ENCODE data around the gene TOMM22. TPM values are rescaled to one million over a fixed set of nuclear protein-coding genes. Genes with fewer than 3 reads are reported as not detected.
A peak's percentile ranks its signal among the peaks of the same experiment; 100 is the strongest.
"Not testable (repeated sequence)": the region's sequence is repeated elsewhere in the genome, so short reads cannot be mapped to it uniquely, and the experiment has no call there.

The TOMM22 gene
- total RNA-seq (10 to 100 TPM; 21.2 to 35.8 (median 30.9) TPM), polyA plus RNA-seq (10 to 100 TPM; 11.6 to 18.6 TPM)

DNA sequence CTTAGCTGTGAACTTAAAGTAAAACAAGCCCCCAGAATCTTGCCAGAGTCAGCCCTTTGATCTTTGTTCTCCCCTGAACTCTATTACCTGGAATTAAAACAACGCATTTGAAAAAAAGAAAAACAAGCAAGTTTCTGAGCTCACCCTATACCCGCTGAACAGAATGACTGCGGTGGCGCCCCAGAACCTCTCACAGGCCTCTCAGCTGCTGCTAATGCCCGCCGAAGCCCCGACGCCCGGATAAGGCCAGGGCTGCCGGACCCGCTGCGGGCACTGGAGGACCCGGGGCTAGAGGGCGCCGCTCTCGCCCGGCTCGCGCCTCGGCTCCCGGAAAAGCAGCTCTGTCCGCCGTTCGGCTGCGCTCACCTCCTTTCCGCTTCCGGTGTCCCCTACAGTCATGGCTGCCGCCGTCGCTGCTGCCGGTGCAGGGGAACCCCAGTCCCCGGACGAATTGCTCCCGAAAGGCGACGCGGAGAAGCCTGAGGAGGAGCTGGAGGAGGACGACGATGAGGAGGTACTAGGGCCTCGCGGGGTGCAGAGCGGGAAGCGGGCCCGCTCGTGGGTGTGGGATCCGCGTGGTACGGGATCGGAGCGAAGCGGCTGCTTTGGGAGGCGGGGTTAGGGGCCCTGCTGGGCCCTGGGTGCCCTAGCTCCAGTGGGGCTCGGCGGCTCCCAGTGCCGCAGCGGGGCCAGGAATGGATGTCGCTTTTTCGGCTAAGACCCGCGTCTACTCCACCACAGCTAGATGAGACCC lies at the start of gene TOMM22:
Gene TOMM22, plus strand, starts transcription at position 376 of the 754 bp plus-strand sequence. Its CDS starts 22 bp downstream, at position 398.
- Histone ChIP-seq H3K4me3 (peak within 1 kb of the TSS; percentile 88 to 98 (median 94)), H3K36me3 (peaks cover 0 to 18% (median 0%) of the 10 kb centered on the region in 3 donors), H3K9me3 (no peaks in the 10 kb centered on the region), H3K4me1 (peaks cover 0 to 8% (median 4%) of the 10 kb centered on the region in 3 donors), H3K27me3 (no peaks in the 10 kb centered on the region), H3K27ac (peak within 1 kb of the TSS; percentile 43 to 62 (median 58))
- DNase-seq (peak; percentile 83 to 97 (median 88)), FAIRE-seq (no peak), ATAC-seq (peak; percentile 99 to 100 (median 100))
- WGBS, 2 donors, result 1% methylated on average over 60 of the region's 60 CpGs
- intact Hi-C loops (cut with DNase I), result no loop called here
- TF ChIP-seq, protein P1, sequence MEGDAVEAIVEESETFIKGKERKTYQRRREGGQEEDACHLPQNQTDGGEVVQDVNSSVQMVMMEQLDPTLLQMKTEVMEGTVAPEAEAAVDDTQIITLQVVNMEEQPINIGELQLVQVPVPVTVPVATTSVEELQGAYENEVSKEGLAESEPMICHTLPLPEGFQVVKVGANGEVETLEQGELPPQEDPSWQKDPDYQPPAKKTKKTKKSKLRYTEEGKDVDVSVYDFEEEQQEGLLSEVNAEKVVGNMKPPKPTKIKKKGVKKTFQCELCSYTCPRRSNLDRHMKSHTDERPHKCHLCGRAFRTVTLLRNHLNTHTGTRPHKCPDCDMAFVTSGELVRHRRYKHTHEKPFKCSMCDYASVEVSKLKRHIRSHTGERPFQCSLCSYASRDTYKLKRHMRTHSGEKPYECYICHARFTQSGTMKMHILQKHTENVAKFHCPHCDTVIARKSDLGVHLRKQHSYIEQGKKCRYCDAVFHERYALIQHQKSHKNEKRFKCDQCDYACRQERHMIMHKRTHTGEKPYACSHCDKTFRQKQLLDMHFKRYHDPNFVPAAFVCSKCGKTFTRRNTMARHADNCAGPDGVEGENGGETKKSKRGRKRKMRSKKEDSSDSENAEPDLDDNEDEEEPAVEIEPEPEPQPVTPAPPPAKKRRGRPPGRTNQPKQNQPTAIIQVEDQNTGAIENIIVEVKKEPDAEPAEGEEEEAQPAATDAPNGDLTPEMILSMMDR (IDR thresholded peaks at IDR 0.05), result peak in 1 of 4 donors; percentile 25

DNA sequence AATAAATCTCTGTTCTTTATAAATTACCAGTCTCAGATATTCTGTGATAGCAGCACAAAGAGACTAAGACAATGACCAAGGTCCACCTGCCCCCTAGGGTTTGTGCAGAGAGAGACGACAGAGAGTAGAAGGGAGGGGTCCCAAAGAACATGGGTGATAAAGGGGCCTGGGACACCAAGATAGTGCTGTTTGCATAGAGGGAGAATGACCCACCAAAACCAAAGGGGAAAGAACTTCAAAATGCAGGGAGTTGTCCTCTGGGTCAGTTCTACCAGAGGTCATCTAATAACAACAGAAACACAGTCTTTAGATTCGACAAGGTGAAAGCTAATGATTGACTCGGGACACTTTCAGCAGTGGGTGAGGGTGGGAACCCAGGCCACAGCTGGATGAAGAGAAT lies 49.2 kb upstream of the TOMM22 start:
- Histone ChIP-seq H3K36me3 (no peaks in the 10 kb centered on the region), H3K4me3 (no peak overlapping the region), H3K27me3 (no peaks in the 10 kb centered on the region), H3K27ac (no peak overlapping the region), H3K4me1 (no peaks in the 10 kb centered on the region), H3K9me3 (no peaks in the 10 kb centered on the region)
- FAIRE-seq, result no peak
- DNase-seq, result no peak
- TF ChIP-seq, protein P1 (IDR thresholded peaks at IDR 0.05), result no peak
- 45 to 54% methylated on average over 3 of the region's 3 CpGs for WGBS, 2 donors
- intact Hi-C loops (cut with DNase I), result no loop called here
- no peak for ATAC-seq

DNA sequence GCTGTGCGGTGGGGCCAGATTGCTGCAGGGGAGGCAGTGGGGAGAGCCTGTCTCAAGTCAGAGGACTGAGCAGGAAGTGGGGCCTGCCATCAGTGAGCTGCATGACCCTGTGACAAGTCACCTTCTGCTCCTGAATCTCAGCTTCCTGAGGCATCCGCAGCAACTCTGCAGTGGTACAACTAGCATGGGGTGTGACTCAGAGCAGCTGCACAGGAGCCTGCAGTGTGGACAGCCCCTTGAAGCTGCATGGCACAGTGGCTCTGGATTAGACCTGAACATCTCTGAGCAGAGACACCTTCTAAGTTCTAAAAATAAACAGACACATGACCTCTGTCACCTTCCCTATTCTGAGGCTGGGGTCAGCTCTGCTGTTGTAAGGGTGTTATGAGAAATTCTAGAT lies 43.5 kb upstream of the TOMM22 start:
- FAIRE-seq, result no peak

DNA sequence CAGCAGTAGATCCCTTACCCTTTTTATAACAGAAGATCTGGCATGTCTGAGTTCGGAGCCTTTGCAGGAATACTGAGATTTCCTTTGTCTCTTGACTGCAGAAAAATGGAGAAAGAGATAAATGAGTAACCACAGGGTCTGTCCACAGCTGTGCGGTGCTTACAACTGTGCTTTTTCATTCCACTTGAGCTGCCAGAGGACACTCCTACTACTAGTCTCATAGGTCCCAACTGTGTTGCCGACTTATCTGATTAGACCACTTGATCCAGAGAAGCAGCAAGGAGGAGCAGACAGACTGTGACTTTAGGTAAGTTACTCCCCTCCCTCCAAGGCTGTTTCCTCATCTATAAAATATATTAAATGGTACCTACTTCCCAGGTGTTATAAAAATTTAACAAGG lies 43.0 kb upstream of the TOMM22 start:
- Histone ChIP-seq H3K27me3 (no peaks in the 10 kb centered on the region), H3K36me3 (no peaks in the 10 kb centered on the region), H3K4me1 (no peaks in the 10 kb centered on the region), H3K27ac (no peak overlapping the region), H3K4me3 (no peak overlapping the region), H3K9me3 (no peaks in the 10 kb centered on the region)
- 47 to 66% methylated on average over 3 of the region's 3 CpGs for WGBS, 2 donors
- ATAC-seq (no peak), DNase-seq (no peak), FAIRE-seq (no peak)
- TF ChIP-seq, protein P1 (IDR thresholded peaks at IDR 0.05), result no peak
- intact Hi-C loops (cut with DNase I), result no loop called here

More for the DNA sequence above, 43.5 kb upstream of the TOMM22 start:
- no peaks in the 10 kb centered on the region for H3K27me3 ChIP-seq
- no peak overlapping the region for H3K4me3 ChIP-seq
- intact Hi-C loops (cut with DNase I), result no loop called here
- H3K9me3 ChIP-seq, result no peaks in the 10 kb centered on the region
- DNase-seq (no peak), ATAC-seq (no peak)
- TF ChIP-seq, protein P1 (IDR thresholded peaks at IDR 0.05), result no peak
- H3K27ac ChIP-seq, result no peak overlapping the region
- no peaks in the 10 kb centered on the region for H3K4me1 ChIP-seq
- 90 to 94% methylated on average over 2 of the region's 2 CpGs for WGBS, 2 donors
- no peaks in the 10 kb centered on the region for H3K36me3 ChIP-seq

DNA sequence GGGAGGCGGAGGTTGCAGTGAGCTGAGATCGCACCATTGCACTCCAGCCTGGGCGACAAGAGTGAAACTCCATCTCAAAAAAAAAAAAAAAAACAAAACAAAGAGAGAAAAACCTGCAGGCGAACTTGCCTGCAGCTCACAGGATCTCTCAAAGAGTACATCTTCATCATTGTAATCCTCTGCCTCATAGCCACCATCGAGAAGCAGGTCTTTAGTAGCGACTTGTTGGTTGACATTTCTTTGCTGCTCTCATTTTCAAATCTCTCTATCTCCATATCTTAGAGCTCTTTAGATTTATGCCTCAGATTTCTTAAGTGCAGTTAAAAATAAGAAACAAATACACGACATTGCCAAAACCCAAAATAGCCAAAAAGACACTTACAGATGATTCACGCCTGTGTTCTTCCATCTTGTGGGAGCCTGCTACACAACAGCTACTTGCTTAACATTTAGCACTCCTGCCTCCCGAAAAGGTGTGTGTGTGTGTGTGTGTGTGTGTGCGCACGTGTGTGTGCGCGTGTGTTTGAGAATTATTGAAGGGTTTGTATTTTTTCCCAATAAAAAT lies 40.2 kb upstream of the TOMM22 start:
- ATAC-seq, result no peak
- intact Hi-C loops (cut with DNase I), result no loop called here
- Histone ChIP-seq H3K36me3 (no peaks in the 10 kb centered on the region), H3K4me1 (no peaks in the 10 kb centered on the region), H3K27ac (no peak overlapping the region), H3K27me3 (no peaks in the 10 kb centered on the region), H3K9me3 (no peaks in the 10 kb centered on the region), H3K4me3 (no peak overlapping the region)
- 91 to 94% methylated on average over 13 of the region's 13 CpGs for WGBS, 2 donors
- TF ChIP-seq, protein P1 (IDR thresholded peaks at IDR 0.05), result no peak
- no peak for FAIRE-seq
- no peak for DNase-seq

DNA sequence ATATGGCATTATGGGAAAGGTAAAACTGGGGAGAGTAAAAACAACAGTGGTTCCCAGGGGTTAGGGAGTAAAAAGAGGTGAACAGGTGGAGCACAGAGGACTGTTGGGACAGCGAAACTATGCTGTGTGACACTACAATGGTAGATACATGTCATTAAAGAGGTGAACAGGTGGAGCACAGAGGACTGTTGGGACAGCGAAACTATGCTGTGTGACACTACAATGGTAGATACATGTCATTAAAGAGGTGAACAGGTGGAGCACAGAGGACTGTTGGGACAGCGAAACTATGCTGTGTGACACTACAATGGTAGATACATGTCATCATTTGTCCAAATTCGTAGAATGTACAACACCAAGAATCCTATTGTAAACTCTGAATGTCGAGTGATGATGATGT lies 37.5 kb upstream of the TOMM22 start:
- FAIRE-seq, result peak; percentile 67
- DNase-seq; H3K4me1 ChIP-seq; H3K36me3 ChIP-seq; H3K4me3 ChIP-seq; H3K27ac ChIP-seq; intact Hi-C loops (cut with DNase I); H3K9me3 ChIP-seq; H3K27me3 ChIP-seq: not testable (repeated sequence)
- ATAC-seq, result peak in 2 of 4 donors; percentile 56 to 72
- WGBS, 2 donors, result 85 to 86% methylated on average over 4 to 5 of the region's 5 CpGs

Measured in pancreas (tissue), 10 donors.